IMR-90 (cell line): ENCODE data around the gene ACVR1. TPM values are rescaled to one million over a fixed set of nuclear protein-coding genes. Genes with fewer than 3 reads are reported as not detected.

ENCODE experiments used
- ATAC-seq: fragments of 200-7000 bp; cut with Tn5 transposase; 2 replicates; pipeline ENCODE4 v1.9.1; 2020; ENCODE audit warnings: low read depth, mild to moderate bottlenecking, moderate library complexity
- BruUV-seq: library from RNA; stranded (reverse); fragments of 400-500 nt; replicated peaks from 2 replicates; lab custom pipeline; 2021; lab: Mats Ljungman, UMichigan
- CTCF ChIA-PET: fragments of 300-600 bp; formaldehyde crosslinking; extraction: SDS; loops from one replicate; lab custom pipeline; 2021; ENCODE audit warnings: antibody characterized with exemption; lab: Yijun Ruan, JAX
- POLR2A ChIA-PET: fragments of 300-600 bp; sonication (Branson Sonifier 250); formaldehyde crosslinking; loops from one replicate; lab custom pipeline; 2022; ENCODE audit warnings: antibody characterized with exemption; ENCODE audit not compliant: unreplicated experiment; lab: Charles Lee
- DNase-seq: peaks from one replicate; pipeline ENCODE4 v3.0.0; 2013
- H2AFZ ChIP-seq: replicated peaks from 2 replicates; pipeline ENCODE3; 2013; ENCODE audit warnings: low read length, mild to moderate bottlenecking; ENCODE audit not compliant: poor library complexity
- H2AK5ac ChIP-seq: 2 replicates; pipeline ENCODE4 v1.6.1; 2013; ENCODE audit warnings: low read depth, low read length, inconsistent platforms
- H2AK9ac ChIP-seq: replicated peaks from 2 replicates; pipeline ENCODE3; 2013; ENCODE audit warnings: mild to moderate bottlenecking, low read depth, low read length, moderate library complexity; ENCODE audit not compliant: poor library complexity
- H2BK120ac ChIP-seq: 2 replicates; pipeline ENCODE4 v1.6.1; 2013; ENCODE audit warnings: low read depth, low read length, inconsistent platforms
- H2BK15ac ChIP-seq: 3 replicates; pipeline ENCODE4 v1.6.1; 2013; ENCODE audit warnings: low read depth, low read length, inconsistent platforms
- H2BK20ac ChIP-seq: 2 replicates; pipeline ENCODE4 v1.6.1; 2013; ENCODE audit warnings: low read depth, mild to moderate bottlenecking, inconsistent platforms, low read length, moderate library complexity
- H2BK5ac ChIP-seq: 2 replicates; pipeline ENCODE4 v1.6.1; 2013; ENCODE audit warnings: mild to moderate bottlenecking, low read depth, low read length, inconsistent platforms; ENCODE audit not compliant: poor library complexity, severe bottlenecking
- H3K14ac ChIP-seq: replicated peaks from 2 replicates; pipeline ENCODE4 v1.6.1; 2013; ENCODE audit warnings: low read depth, low read length, inconsistent platforms
- H3K18ac ChIP-seq: 2 replicates; pipeline ENCODE4 v1.6.1; 2013; ENCODE audit warnings: low read depth, low read length, control low read depth
- H3K23ac ChIP-seq: 2 replicates; pipeline ENCODE4 v1.6.1; 2013; ENCODE audit warnings: low read depth, low read length, inconsistent platforms
- H3K27ac ChIP-seq: 2 replicates; pipeline ENCODE4 v1.5.1; 2013; ENCODE audit warnings: mild to moderate bottlenecking, control low read depth, low read length; ENCODE audit not compliant: insufficient read depth
- H3K27me3 ChIP-seq: 2 replicates; pipeline ENCODE4 v1.6.1; 2013; ENCODE audit warnings: low read length; ENCODE audit not compliant: control insufficient read depth, insufficient read depth
- H3K36me3 ChIP-seq: 2 replicates; pipeline ENCODE4 v1.6.1; 2013; ENCODE audit warnings: low read length, mixed read lengths; ENCODE audit not compliant: control insufficient read depth, insufficient read depth
- H3K4ac ChIP-seq: 2 replicates; pipeline ENCODE4 v1.6.1; 2013; ENCODE audit warnings: low read depth, low read length, inconsistent platforms
- H3K4me1 ChIP-seq: 2 replicates; pipeline ENCODE4 v1.6.1; 2013; ENCODE audit warnings: low read length, mixed read lengths; ENCODE audit not compliant: control insufficient read depth, insufficient read depth
- H3K4me2 ChIP-seq: 2 replicates; pipeline ENCODE4 v1.6.1; 2013; ENCODE audit warnings: low read depth, mild to moderate bottlenecking, control low read depth, low read length, moderate library complexity
- H3K4me3 ChIP-seq: 2 replicates; pipeline ENCODE4 v1.5.1; 2013; ENCODE audit warnings: low read depth, mild to moderate bottlenecking, control low read depth, low read length, moderate library complexity; ENCODE audit not compliant: insufficient read depth
- H3K56ac ChIP-seq: 2 replicates; pipeline ENCODE4 v1.6.1; 2013; ENCODE audit warnings: low read length, inconsistent platforms; ENCODE audit not compliant: insufficient read depth; ENCODE audit errors: extremely low read depth
- H3K79me1 ChIP-seq, 2 experiments: 2 replicates each; pipeline ENCODE4 v1.6.1; 2013; ENCODE audit warnings: low read length in 2 of 2, inconsistent platforms in 1 of 2, low read depth in 1 of 2
- H3K9ac ChIP-seq: 2 replicates; pipeline ENCODE4 v1.6.1; 2013; ENCODE audit warnings: low read depth, low read length, control low read depth
- H3K9me1 ChIP-seq: 2 replicates; pipeline ENCODE4 v1.6.1; 2013; ENCODE audit warnings: low read length, inconsistent platforms; ENCODE audit not compliant: insufficient read depth
- H3K9me3 ChIP-seq: 2 replicates; pipeline ENCODE4 v1.6.1; 2013; ENCODE audit warnings: low read length; ENCODE audit not compliant: control insufficient read depth, insufficient read depth
- H4K20me1 ChIP-seq: 2 replicates; pipeline ENCODE4 v1.6.1; 2013; ENCODE audit warnings: low read length, inconsistent platforms; ENCODE audit not compliant: insufficient read depth
- H4K5ac ChIP-seq: 2 replicates; pipeline ENCODE4 v1.6.1; 2013; ENCODE audit warnings: mild to moderate bottlenecking, low read depth, low read length, control low read depth
- H4K8ac ChIP-seq, 2 experiments: 2 replicates each; pipeline ENCODE4 v1.6.1; 2013; ENCODE audit warnings: low read depth in 2 of 2, low read length in 2 of 2, control low read depth in 1 of 2, inconsistent platforms in 1 of 2
- H4K91ac ChIP-seq: 2 replicates; pipeline ENCODE4 v1.6.1; 2013; ENCODE audit warnings: low read depth, low read length, inconsistent platforms; ENCODE audit not compliant: insufficient read depth
- BHLHE40 ChIP-seq: fragments of 150-350 bp; IDR thresholded peaks from 2 replicates; pipeline ENCODE4 v1.6.1; 2016; ENCODE audit warnings: mild to moderate bottlenecking, low read depth, low read length
- CHD1 ChIP-seq: IDR thresholded peaks from 2 replicates; pipeline ENCODE4 v1.6.1; 2012; ENCODE audit warnings: low read depth, low read length, improper control_type of control experiment
- MAFK ChIP-seq: IDR thresholded peaks from 2 replicates; pipeline ENCODE4 v1.6.1; 2012; ENCODE audit warnings: low read depth, low read length, improper control_type of control experiment
- MAZ ChIP-seq: IDR thresholded peaks from 2 replicates; pipeline ENCODE4 v1.6.1; 2012; ENCODE audit warnings: low read depth, mild to moderate bottlenecking, low read length, improper control_type of control experiment, moderate library complexity, borderline replicate concordance
- WGBS, 2 experiments: methylation state at CpG; one replicate each; pipeline versions ENCODE4 v1.1.5 to v1.1.7; 2013; ENCODE audit warnings: missing lambda C conversion rate in 2 of 2; ENCODE audit not compliant: insufficient read length in 1 of 2; ENCODE audit errors: extremely low coverage in 2 of 2; 5-methylcytosine and 5-hydroxymethylcytosine counted together
- dilution Hi-C: fragments of 300-500 bp; cut with HindIII; formaldehyde crosslinking; loops from one replicate; pipeline ENCODE4 v1.14.3; 2018; ENCODE audit warnings: low sequenced_read_pairs; ENCODE audit not compliant: unreplicated experiment
- in situ Hi-C: fragments of 300-500 bp; cut with MboI; formaldehyde crosslinking; loops from 3 replicates; pipeline ENCODE4 v1.14.3; 2019; ENCODE audit warnings: low sequenced_read_pairs, inconsistent platforms, mixed read lengths
- intact Hi-C: fragments of 100-400 bp; cut with micrococcal nuclease; formaldehyde crosslinking; loops from 2 replicates; pipeline ENCODE4 v1.10.0; 2022
- microRNA-seq, 2 experiments: library from miRNA; stranded (forward) in 1 of 2; unstranded in 1 of 2; fragments of 10-50 nt in 1 of 2; fragments of <30 nt in 1 of 2; gene quantifications in 1 of 2; microRNA quantifications in 1 of 2; one replicate each; pipeline versions ENCODE3 to v1.1.0; 2013 to 2020; ENCODE audit not compliant: insufficient read depth in 1 of 2, insufficient read length in 1 of 2, unreplicated experiment in 1 of 2
- polyA plus RNA-seq, 3 experiments: library from polyadenylated mRNA; depleted of rRNA; stranded (reverse); fragments of >200 nt; gene quantifications; 2 replicates each; pipeline ENCODE4 v1.2.3, GENCODE V29; 2012; ENCODE audit warnings: low replicate concordance in 1 of 3
- small RNA-seq, 5 experiments: library from RNA; depleted of rRNA; stranded (forward); fragments of <200 nt; gene quantifications; one replicate each; pipeline ENCODE3, GENCODE V24; 2012
- total RNA-seq: library from RNA; depleted of rRNA; stranded (reverse); fragments of >200 nt; gene quantifications from 2 replicates; pipeline ENCODE4 v1.2.3, GENCODE V29; 2012; rRNA removed
- TF ChIP-seq, protein P1 (sequence below): conservative IDR thresholded peaks from 2 replicates; pipeline ENCODE4 v1.5.1; 2012; ENCODE audit warnings: mild to moderate bottlenecking, low read depth, low read length, improper control_type of control experiment

The ACVR1 gene
- total and polyA plus RNA-seq, 2 of the 4 experiments (the other 2 are of a cell fraction) = 21.1 to 40.8 TPM

DNA sequence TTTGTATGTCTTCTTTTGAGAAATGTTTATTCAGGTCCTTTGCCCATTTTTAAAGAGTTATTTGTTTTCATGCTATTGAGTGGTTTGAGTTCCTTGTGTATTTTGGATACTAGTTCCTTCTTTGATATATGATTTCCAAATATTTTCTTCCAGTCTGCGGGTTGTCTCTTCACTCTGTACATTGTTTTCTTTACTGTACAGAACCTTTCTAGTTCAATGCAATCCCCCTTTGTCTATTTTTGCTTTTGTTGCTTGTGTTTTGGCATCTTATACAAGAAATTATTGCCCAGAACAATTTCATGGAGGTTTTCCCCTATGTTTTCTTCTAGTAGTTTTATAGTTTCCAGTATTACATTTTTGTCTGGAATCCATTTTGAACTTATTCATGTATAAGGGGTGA is 185.0 kb downstream of the ACVR1 start:
- no peak for ATAC-seq

More for the DNA sequence above, 185.0 kb downstream of the ACVR1 start:
- Histone ChIP-seq H3K4me2 (no peak overlapping the region), H3K36me3 (no peaks in the 10 kb centered on the region), H2BK15ac (no peak overlapping the region), H2BK20ac (no peak overlapping the region), H3K4ac (no peak overlapping the region), H3K18ac (no peak overlapping the region), H3K4me1 (peaks cover 2% of the 10 kb centered on the region; the same call in 1 of the 2 replicates), H3K23ac (no peak overlapping the region), H4K5ac (no peak overlapping the region), H2BK5ac (no peak overlapping the region), H2AK5ac (no peak overlapping the region), H4K8ac (no peak overlapping the region), H2AK9ac (no peak overlapping the region), H2AFZ (no peak overlapping the region), H3K56ac (no peak overlapping the region), H3K9ac (no peak overlapping the region), H4K91ac (no peak overlapping the region), H4K20me1 (no peaks in the 10 kb centered on the region), H3K14ac (no peak overlapping the region), H3K27ac (no peak overlapping the region), H3K9me1 (0 out of 2 replicates have a peak, but pooled peaks cover 2% of the 10 kb centered on the region), H3K4me3 (no peak overlapping the region), H3K79me1 (no peaks in the 10 kb centered on the region), H3K27me3 (no peaks in the 10 kb centered on the region), H2BK120ac (no peak overlapping the region), H3K9me3 (peaks cover 2% of the 10 kb centered on the region; the same call in 1 of the 2 replicates)
- no TSS peak for BruUV-seq
- intact Hi-C loops (no loop called here), dilution Hi-C loops (no loop called here), in situ Hi-C loops (no loop called here)
- DNase-seq = no peak
- ChIA-PET CTCF (no interaction called here), POLR2A (no interaction called here)
- TF ChIP-seq MAFK (no peak), MAZ (no peak), CHD1 (no peak), BHLHE40 (no peak)
- TF ChIP-seq, protein P1, sequence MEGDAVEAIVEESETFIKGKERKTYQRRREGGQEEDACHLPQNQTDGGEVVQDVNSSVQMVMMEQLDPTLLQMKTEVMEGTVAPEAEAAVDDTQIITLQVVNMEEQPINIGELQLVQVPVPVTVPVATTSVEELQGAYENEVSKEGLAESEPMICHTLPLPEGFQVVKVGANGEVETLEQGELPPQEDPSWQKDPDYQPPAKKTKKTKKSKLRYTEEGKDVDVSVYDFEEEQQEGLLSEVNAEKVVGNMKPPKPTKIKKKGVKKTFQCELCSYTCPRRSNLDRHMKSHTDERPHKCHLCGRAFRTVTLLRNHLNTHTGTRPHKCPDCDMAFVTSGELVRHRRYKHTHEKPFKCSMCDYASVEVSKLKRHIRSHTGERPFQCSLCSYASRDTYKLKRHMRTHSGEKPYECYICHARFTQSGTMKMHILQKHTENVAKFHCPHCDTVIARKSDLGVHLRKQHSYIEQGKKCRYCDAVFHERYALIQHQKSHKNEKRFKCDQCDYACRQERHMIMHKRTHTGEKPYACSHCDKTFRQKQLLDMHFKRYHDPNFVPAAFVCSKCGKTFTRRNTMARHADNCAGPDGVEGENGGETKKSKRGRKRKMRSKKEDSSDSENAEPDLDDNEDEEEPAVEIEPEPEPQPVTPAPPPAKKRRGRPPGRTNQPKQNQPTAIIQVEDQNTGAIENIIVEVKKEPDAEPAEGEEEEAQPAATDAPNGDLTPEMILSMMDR = no peak
- no CpG with 5 or more reads among the region's 1 CpG for WGBS, 2 experiments

Small RNAs within 50 kb of the gene (microRNA-seq; reads per million reads assigned to microRNA genes)
- not detected for gene RNU6-436P (ENCODE audit: insufficient read depth, insufficient read length)

Small RNAs within 50 kb of the gene (small RNA-seq; reads per million reads assigned to genes)
- 0 reads per million in 5 experiments for gene RNU6-436P

Other genes with a start within 250 kb of the ACVR1 start
- gene ACVR1C, start 247.5 kb downstream of the ACVR1 start, total RNA-seq = 0.18 and 0.28 TPM in 2 replicates
- gene ACVR1C, start 247.5 kb downstream of the ACVR1 start, polyA plus RNA-seq (2012; rRNA removed) = 0.01 and 0.07 TPM in 2 replicates
- not detected in 2 replicates for gene UPP2, start 225.5 kb upstream of the ACVR1 start, total RNA-seq
- not detected in 2 replicates for gene UPP2, start 225.5 kb upstream of the ACVR1 start, polyA plus RNA-seq (2012; rRNA removed)